BLaER1 treated with 17β-estradiol and CSF1 and Interleukin-3, amounts not matched to agents 10 nM and 100 nM (cell line): ENCODE measurements around the gene DCTN4.

Experiments
- H3K27ac ChIP-seq, 11 experiments: shearing (Covaris generic); formaldehyde crosslinking; 2 replicates each; pipeline ENCODE4 v1.8.1; 2022
- H3K27me3 ChIP-seq, 11 experiments: shearing (Covaris generic); formaldehyde crosslinking; 2 replicates each; pipeline ENCODE4 v1.8.1; 2022
- H3K36me3 ChIP-seq, 11 experiments: shearing (Covaris generic); formaldehyde crosslinking; 2 replicates each; pipeline ENCODE4 v1.8.1; 2022
- H3K4me1 ChIP-seq, 10 experiments: shearing (Covaris generic); formaldehyde crosslinking; 2 replicates each; pipeline ENCODE4 v1.8.1; 2022
- H3K4me2 ChIP-seq, 11 experiments: shearing (Covaris generic); formaldehyde crosslinking; 2 replicates each; pipeline ENCODE4 v1.8.1; 2022
- H3K4me3 ChIP-seq, 10 experiments: shearing (Covaris generic); formaldehyde crosslinking; 2 replicates each; pipeline ENCODE4 v1.8.1; 2022
- H3K9ac ChIP-seq, 11 experiments: shearing (Covaris generic); formaldehyde crosslinking; 2 replicates each; pipeline ENCODE4 v1.8.1; 2022
- H3K9me3 ChIP-seq, 11 experiments: shearing (Covaris generic); formaldehyde crosslinking; replicated peaks in 1 of 11; 2 replicates each; pipeline ENCODE4 v1.8.1; 2022
- H4K20me1 ChIP-seq, 11 experiments: shearing (Covaris generic); formaldehyde crosslinking; 2 replicates each; pipeline ENCODE4 v1.8.1; 2022
- Cebpa-rat ChIP-seq, 11 experiments: shearing (Covaris generic); IDR thresholded peaks; 2 replicates each; pipeline ENCODE4 v1.8.1; 2022

Gene DCTN4

GRCh38 chr5:150781706-150782614 is 23.1 kb upstream of the DCTN4 start:
- peak overlapping the region; percentile 36 to 93 (median 85); a peak in 20 of 22 replicates for H3K27ac ChIP-seq
- H3K4me1 ChIP-seq, result peaks cover 73 to 86% (median 82%) of the 10 kb centered on the region in 10 experiments
- H3K4me2 ChIP-seq, result peak overlapping the region; percentile 87 to 97 (median 95)
- peaks cover 0 to 17% (median 5%) of the 10 kb centered on the region in 11 experiments; a peak in 10 of 22 replicates for H3K36me3 ChIP-seq
- peaks cover 0 to 49% (median 0%) of the 10 kb centered on the region in 11 experiments; a peak in 7 of 22 replicates for H4K20me1 ChIP-seq
- peak overlapping the region in 9 of 10 experiments; percentile 2 to 96 (median 84); a peak in 12 of 20 replicates for H3K4me3 ChIP-seq
- peak overlapping the region; percentile 55 to 94 (median 88); a peak in 21 of 22 replicates for H3K9ac ChIP-seq
- peaks cover 0 to 20% (median 15%) of the 10 kb centered on the region in 11 experiments; a peak in 16 of 22 replicates for H3K9me3 ChIP-seq
- no peak for TF ChIP-seq Cebpa-rat (IDR thresholded peaks at IDR 0.05)
- H3K27me3 ChIP-seq, result no peaks in the 10 kb centered on the region

GRCh38 chr5:150780816-150781221 is 22.0 kb upstream of the DCTN4 start:
- Histone ChIP-seq H3K9ac (peak overlapping the region; percentile 81 to 94 (median 89); a peak in 20 of 22 replicates), H3K9me3 (peaks cover 0 to 9% (median 9%) of the 10 kb centered on the region in 11 experiments; a peak in 16 of 22 replicates), H3K27ac (peak overlapping the region; percentile 55 to 93 (median 85); a peak in 21 of 22 replicates), H3K4me2 (peak overlapping the region; percentile 87 to 97 (median 95)), H3K4me1 (peaks cover 75 to 86% (median 81%) of the 10 kb centered on the region in 10 experiments), H3K27me3 (no peaks in the 10 kb centered on the region), H3K36me3 (peaks cover 0 to 13% (median 0%) of the 10 kb centered on the region in 11 experiments; a peak in 7 of 22 replicates), H4K20me1 (peaks cover 0 to 45% (median 0%) of the 10 kb centered on the region in 11 experiments; a peak in 5 of 22 replicates), H3K4me3 (peak overlapping the region; percentile 3 to 96 (median 84); a peak in 19 of 20 replicates)
- TF ChIP-seq Cebpa-rat (IDR thresholded peaks at IDR 0.05), result peak in 1 of 11 experiments; percentile 48; a peak in 1 of 22 replicates

- Histone ChIP-seq H3K27me3 (no peaks in the 10 kb centered on the region), H3K9ac (peak overlapping the region; percentile 81 to 94 (median 89)), H3K4me3 (peak overlapping the region; percentile 3 to 96 (median 84)), H3K4me1 (peaks cover 71 to 86% (median 81%) of the 10 kb centered on the region in 10 experiments), H3K9me3 (peaks cover 0 to 4% (median 3%) of the 10 kb centered on the region in 11 experiments; a peak in 11 of 22 replicates), H3K27ac (peak overlapping the region; percentile 55 to 93 (median 85); a peak in 21 of 22 replicates), H3K36me3 (peaks cover 0 to 12% (median 0%) of the 10 kb centered on the region in 11 experiments; a peak in 5 of 22 replicates), H4K20me1 (peaks cover 0 to 45% (median 0%) of the 10 kb centered on the region in 11 experiments; a peak in 5 of 22 replicates), H3K4me2 (peak overlapping the region; percentile 87 to 97 (median 95))
- 0 out of 22 replicates have a peak, but pooled peaks of 1 of the 11 experiments have one; percentile 3 for TF ChIP-seq Cebpa-rat (IDR thresholded peaks at IDR 0.05)
Observed at GRCh38 chr5:150780187-150780692, 21.4 kb upstream of the DCTN4 start.

- Histone ChIP-seq H3K4me1 (peaks cover 65 to 79% (median 75%) of the 10 kb centered on the region in 10 experiments), H3K36me3 (peaks cover 0 to 12% (median 0%) of the 10 kb centered on the region in 11 experiments; a peak in 3 of 22 replicates), H3K4me3 (peak overlapping the region; percentile 65 to 96 (median 84)), H3K9ac (peak overlapping the region; percentile 81 to 94 (median 89)), H3K27ac (peak overlapping the region; percentile 74 to 93 (median 85)), H3K27me3 (no peaks in the 10 kb centered on the region), H4K20me1 (peaks cover 0 to 39% (median 0%) of the 10 kb centered on the region in 11 experiments; a peak in 5 of 22 replicates), H3K4me2 (peak overlapping the region; percentile 87 to 97 (median 95)), H3K9me3 (no peaks in the 10 kb centered on the region)
- peak in 4 of 11 experiments; percentile 15 to 83 (median 54); a peak in 4 of 22 replicates for TF ChIP-seq Cebpa-rat (IDR thresholded peaks at IDR 0.05)
Observed at GRCh38 chr5:150779397-150780186, 20.8 kb upstream of the DCTN4 start.

GRCh38 chr5:150778517-150779396 is 19.9 kb upstream of the DCTN4 start, which contains the start of gene SMIM3:
Gene SMIM3, plus strand, starts transcription at chr5:150778757. Its CDS starts 16,684 bp downstream, at chr5:150795441.
- peak within 1 kb of the TSS; percentile 65 to 96 (median 84) for H3K4me3 ChIP-seq
- H3K4me1 ChIP-seq, result peaks cover 64 to 79% (median 71%) of the 10 kb centered on the region in 10 experiments
- H3K27me3 ChIP-seq, result no peaks in the 10 kb centered on the region
- TF ChIP-seq Cebpa-rat (IDR thresholded peaks at IDR 0.05), result no peak
- H3K4me2 ChIP-seq, result peak within 1 kb of the TSS; percentile 87 to 97 (median 95)
- peaks cover 0 to 12% (median 0%) of the 10 kb centered on the region in 11 experiments; a peak in 3 of 22 replicates for H3K36me3 ChIP-seq
- H3K9ac ChIP-seq, result peak within 1 kb of the TSS; percentile 81 to 94 (median 89)
- peak within 1 kb of the TSS; percentile 74 to 93 (median 85) for H3K27ac ChIP-seq
- H3K9me3 ChIP-seq, result no peaks in the 10 kb centered on the region
- H4K20me1 ChIP-seq, result peaks cover 0 to 30% (median 0%) of the 10 kb centered on the region in 11 experiments; a peak in 5 of 22 replicates

GRCh38 chr5:150778088-150778516 is 19.3 kb upstream of the DCTN4 start:
- peak overlapping the region; percentile 81 to 94 (median 89) for H3K9ac ChIP-seq
- no peak for TF ChIP-seq Cebpa-rat (IDR thresholded peaks at IDR 0.05)
- peaks cover 0 to 12% (median 0%) of the 10 kb centered on the region in 11 experiments; a peak in 3 of 22 replicates for H3K36me3 ChIP-seq
- H3K4me1 ChIP-seq, result peaks cover 61 to 79% (median 70%) of the 10 kb centered on the region in 10 experiments
- no peaks in the 10 kb centered on the region for H3K27me3 ChIP-seq
- peaks cover 0 to 24% (median 0%) of the 10 kb centered on the region in 11 experiments; a peak in 5 of 22 replicates for H4K20me1 ChIP-seq
- peak overlapping the region; percentile 65 to 96 (median 84) for H3K4me3 ChIP-seq
- H3K27ac ChIP-seq, result peak overlapping the region; percentile 74 to 93 (median 85)
- no peaks in the 10 kb centered on the region for H3K9me3 ChIP-seq
- H3K4me2 ChIP-seq, result peak overlapping the region; percentile 87 to 97 (median 95)

- Histone ChIP-seq H3K4me1 (peaks cover 57 to 75% (median 66%) of the 10 kb centered on the region in 10 experiments), H3K4me3 (peak overlapping the region; percentile 65 to 96 (median 84)), H3K4me2 (peak overlapping the region; percentile 87 to 97 (median 95)), H4K20me1 (peaks cover 0 to 20% (median 0%) of the 10 kb centered on the region in 11 experiments; a peak in 4 of 22 replicates), H3K27me3 (no peaks in the 10 kb centered on the region), H3K36me3 (peaks cover 0 to 12% (median 0%) of the 10 kb centered on the region in 11 experiments; a peak in 3 of 22 replicates), H3K9me3 (no peaks in the 10 kb centered on the region; a peak in 1 of 22 replicates), H3K9ac (peak overlapping the region; percentile 81 to 94 (median 89); a peak in 20 of 22 replicates), H3K27ac (peak overlapping the region; percentile 74 to 93 (median 85); a peak in 21 of 22 replicates)
- no peak for TF ChIP-seq Cebpa-rat (IDR thresholded peaks at IDR 0.05)
Observed at GRCh38 chr5:150777685-150778084, 18.9 kb upstream of the DCTN4 start.
